HG03432 (cell line): ENCODE data around the gene MCTP1.

Source experiments
- ATAC-seq: cut with Tn5 transposase; IDR thresholded peaks from one replicate; pipeline ENCODE4 v1.9.1; 2021; ENCODE audit warnings: mild to moderate bottlenecking, moderate library complexity; ENCODE audit not compliant: unreplicated experiment

MCTP1 gene

GRCh38 chr5:94891972-94892371 lies 392.9 kb downstream of the MCTP1 start:
- ATAC-seq = no peak

- no peak for ATAC-seq
These were observed 393.3 kb downstream of the MCTP1 start for GRCh38 chr5:94891565-94891964.

- ATAC-seq = no peak
These were observed 394.0 kb downstream of the MCTP1 start for GRCh38 chr5:94890907-94891306.

GRCh38 chr5:94888674-94889073 lies 396.2 kb downstream of the MCTP1 start:
- no peak for ATAC-seq

- ATAC-seq = no peak
These were observed 399.0 kb downstream of the MCTP1 start for GRCh38 chr5:94885931-94886330.

- ATAC-seq = no peak
These were observed 400.6 kb downstream of the MCTP1 start for GRCh38 chr5:94884311-94884710.

- no peak for ATAC-seq
These were observed 412.4 kb downstream of the MCTP1 start for GRCh38 chr5:94872526-94872925.

DNA sequence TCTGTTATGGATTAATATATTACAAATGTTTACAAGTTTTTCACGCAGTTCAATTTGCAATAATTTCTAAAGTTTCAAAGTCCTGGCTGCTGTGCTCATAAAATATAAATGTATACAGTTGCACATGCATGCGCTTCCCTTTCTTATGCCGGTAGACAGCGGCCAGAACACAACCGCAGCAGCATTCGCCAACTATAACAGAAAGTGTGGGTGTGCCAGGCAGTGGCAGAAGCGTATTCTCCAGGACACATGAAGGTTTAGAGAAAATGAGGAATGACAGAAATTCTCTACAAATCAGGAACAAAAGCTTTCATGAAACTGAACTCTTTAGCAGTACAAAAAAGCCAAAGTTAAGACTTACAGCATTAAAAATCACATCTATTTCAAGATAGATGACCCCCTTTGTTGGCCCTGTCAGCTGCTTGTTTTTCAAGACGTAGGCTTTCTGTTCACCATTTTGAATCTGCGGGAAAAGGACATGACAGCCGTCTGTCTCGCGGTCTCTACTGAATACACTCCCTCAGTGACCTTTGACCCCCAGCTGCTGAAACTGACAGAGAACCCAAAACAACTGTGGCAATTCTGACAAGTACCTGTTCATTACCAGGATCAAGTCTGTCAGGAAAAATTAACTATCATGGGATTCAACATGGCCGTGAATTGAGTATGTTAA lies 414.2 kb downstream of the MCTP1 start:
- ATAC-seq = no peak

DNA sequence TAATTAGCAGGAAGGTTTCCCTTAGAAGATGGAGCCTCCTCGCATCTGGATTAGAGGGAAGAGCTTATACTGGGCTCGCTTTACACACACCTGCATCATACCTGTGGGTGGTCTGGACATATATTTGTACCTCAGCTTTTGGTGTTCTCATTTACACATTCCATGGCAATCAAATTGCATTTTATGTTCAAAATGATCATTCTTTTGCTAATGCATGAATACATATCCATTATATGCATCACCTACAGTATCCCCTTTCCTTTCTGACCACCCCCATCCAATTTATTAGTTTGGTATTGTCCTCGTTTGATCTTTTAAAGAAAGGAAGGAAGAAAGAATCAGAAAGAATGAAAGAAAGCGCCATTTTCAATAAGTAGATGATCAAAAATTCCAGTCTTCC lies 415.0 kb downstream of the MCTP1 start:
- no peak for ATAC-seq

GRCh38 chr5:94863951-94864350 lies 420.9 kb downstream of the MCTP1 start:
- ATAC-seq = no peak

- ATAC-seq = no peak
These were observed 427.8 kb downstream of the MCTP1 start for GRCh38 chr5:94857111-94857510.

DNA sequence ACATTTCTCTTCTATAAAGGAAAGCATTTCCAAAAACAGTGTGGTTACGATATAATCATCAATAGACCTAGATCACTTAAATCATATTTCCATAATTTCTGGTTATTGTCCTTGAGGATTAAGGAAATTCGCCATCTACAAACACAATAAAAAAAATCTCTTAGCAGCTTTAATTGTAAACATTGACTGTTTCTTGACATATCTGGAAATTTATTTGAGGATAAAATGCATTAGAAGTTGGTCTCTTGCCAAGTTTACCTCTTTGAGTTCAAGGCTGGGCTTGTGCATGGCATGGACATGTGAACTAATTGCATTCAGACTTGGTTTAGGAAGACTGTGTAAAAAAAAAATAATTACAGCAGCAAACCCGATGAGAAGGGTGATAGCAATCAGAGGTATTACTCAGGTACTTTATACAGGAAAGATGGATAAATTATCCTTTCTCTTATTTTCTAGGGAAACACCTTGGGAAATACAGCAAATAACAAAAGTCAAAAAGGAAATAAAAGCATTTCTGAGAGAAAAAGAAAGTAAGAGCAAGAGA lies 428.6 kb downstream of the MCTP1 start:
- ATAC-seq = no peak

DNA sequence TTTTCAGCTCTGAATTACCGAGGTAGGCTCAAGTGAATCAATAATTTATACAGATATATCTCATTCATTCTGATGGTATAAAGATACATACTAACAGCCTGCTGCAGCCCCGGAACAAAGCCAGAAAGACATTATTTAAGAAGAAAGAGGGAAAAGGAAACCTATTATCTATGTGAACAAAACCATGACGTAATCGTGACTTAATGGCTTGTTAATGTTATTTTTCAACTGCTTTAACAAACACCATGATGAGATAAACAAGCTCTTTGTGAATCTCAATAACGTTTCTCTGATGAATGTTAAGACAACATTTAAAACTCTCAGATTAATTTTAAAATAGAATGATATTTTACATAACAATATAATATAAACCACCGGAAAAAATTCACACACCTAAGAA lies 429.4 kb downstream of the MCTP1 start:
- no peak for ATAC-seq

DNA sequence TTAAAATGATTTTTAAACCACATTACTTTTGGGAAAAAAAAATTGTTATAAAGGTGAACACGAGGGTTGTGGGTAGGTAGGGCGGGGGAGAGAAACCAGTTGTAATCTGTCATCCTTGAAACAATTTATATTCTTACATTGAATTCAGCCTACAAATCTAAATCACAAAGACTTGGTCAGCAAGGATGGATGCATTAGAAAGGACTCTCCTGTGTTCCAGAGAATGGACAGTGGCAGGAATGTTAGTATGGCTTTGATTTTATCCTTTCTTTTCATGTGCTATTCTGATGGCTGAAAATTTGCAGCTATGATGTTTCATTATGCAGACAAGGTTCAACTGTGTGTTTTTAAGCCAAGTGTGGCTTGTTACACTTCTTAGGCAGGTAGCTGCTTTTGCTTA lies 431.8 kb downstream of the MCTP1 start:
- no peak for ATAC-seq

GRCh38 chr5:94850960-94851359 lies 433.9 kb downstream of the MCTP1 start:
- ATAC-seq = no peak

DNA sequence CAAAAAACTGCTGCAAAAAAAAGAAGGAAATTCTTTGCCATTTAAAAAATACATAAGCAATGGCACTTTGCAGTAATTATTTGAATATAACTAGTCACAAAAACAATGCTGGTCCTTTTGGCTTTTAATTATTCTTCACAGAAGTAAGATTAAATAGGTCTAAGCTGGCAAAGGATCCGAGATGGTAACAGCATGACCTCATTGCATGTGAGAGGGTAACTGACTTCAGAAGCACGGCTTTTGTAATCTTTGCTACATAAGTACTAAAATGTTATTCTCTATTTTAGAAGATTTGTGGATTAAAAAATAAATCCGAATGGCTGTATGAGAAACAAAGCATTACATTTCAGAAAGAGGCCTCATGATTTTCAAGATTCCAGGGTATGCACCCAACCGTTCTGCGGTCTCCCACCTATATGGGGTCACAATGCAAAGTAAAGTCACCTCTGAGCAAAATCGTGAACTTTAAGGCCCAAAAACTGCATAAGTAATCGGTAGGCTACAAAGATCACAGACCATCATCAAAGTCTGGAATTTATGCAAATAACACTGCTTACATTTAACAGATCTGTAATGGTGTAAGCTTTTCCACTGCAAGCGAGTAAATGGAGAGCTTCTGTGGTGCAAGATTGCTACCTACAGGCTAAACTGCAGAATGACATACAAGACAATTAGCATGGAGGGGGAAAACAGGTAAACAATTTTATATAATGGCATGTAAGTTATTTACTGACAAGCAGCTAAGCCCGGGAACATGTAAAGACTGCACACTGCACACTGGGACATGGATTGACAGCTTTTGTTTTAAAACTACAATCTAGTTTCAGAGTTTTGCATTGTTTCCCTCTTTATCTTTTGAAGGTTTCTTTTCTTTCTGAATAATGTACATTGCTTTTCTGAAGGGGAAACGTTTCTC lies 434.8 kb downstream of the MCTP1 start:
- ATAC-seq = peak; percentile 92

GRCh38 chr5:94849324-94849723 lies 435.6 kb downstream of the MCTP1 start:
- no peak for ATAC-seq

GRCh38 chr5:94847726-94848125 lies 437.2 kb downstream of the MCTP1 start:
- ATAC-seq = no peak

DNA sequence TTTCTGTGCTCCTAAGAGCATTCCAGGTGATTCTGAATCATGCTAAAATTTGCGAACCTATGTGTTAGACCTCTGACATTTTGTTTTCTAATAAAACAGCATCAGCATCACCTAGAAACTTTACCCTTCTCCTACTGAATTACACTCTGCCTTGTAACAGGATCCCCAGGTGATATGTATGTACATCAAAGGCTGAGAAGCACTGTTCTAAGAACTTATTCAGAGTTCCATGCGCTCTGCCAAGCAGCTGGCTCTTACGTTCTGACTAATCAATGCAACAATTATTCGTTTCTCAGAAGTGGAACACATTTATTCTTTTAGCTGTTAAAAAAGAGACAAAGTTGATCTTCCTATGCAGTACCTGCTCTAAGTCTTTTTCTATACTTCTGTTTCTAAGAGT lies 437.9 kb downstream of the MCTP1 start:
- ATAC-seq = no peak

GRCh38 chr5:94845696-94846095 lies 439.2 kb downstream of the MCTP1 start:
- peak; percentile 50 for ATAC-seq

- ATAC-seq = no peak
These were observed 443.1 kb downstream of the MCTP1 start for GRCh38 chr5:94841598-94842322.
